GM12878 (cell line): ENCODE data around the gene ARHGAP9. TPM values are rescaled to one million over a fixed set of nuclear protein-coding genes. Genes with fewer than 3 reads are reported as not detected.

Experiments used
- ATAC-seq: fragments of 200-7000 bp; cut with Tn5 transposase; 3 replicates; pipeline ENCODE4 v1.9.1; 2020; ENCODE audit warnings: mild to moderate bottlenecking, moderate library complexity
- BruUV-seq: library from RNA; stranded (reverse); fragments of 400-500 nt; replicated peaks from 2 replicates; lab custom pipeline; 2021; lab: Mats Ljungman, UMichigan
- CTCF ChIA-PET: fragments of 300-600 bp; sonication (Branson Sonifier 250); formaldehyde crosslinking; extraction: SDS; loops from one replicate; lab custom pipeline; 2021; ENCODE audit warnings: inconsistent platforms; lab: Yijun Ruan, JAX
- POLR2A ChIA-PET: fragments of 350-600 bp; formaldehyde crosslinking; extraction: SDS; loops from one replicate; lab custom pipeline; 2021; ENCODE audit warnings: inconsistent platforms; lab: Charles Lee
- RAD21 ChIA-PET: fragments of 300-600 bp; sonication (Branson Sonifier 250); formaldehyde crosslinking; loops from one replicate; lab custom pipeline; 2023; ENCODE audit warnings: antibody characterized with exemption; ENCODE audit not compliant: unreplicated experiment; lab: Charles Lee
- SMC1A ChIA-PET: fragments of 300-600 bp; sonication (Branson Sonifier 250); formaldehyde crosslinking; loops from one replicate; lab custom pipeline; 2023; ENCODE audit not compliant: unreplicated experiment, uncharacterized antibody; lab: Charles Lee
- DNase-seq: peaks from one replicate; pipeline ENCODE4 v3.0.0-alpha.2; 2011; ENCODE audit warnings: low read depth, low spot score
- FAIRE-seq: peaks from 3 replicates; lab custom pipeline; 2011; peaks lifted over from hg19 to GRCh38; lab: Jason Lieb, UNC
- H2AFZ ChIP-seq: 2 replicates; pipeline ENCODE4 v1.6.0; 2011; ENCODE audit warnings: low read depth, low read length, control low read depth; ENCODE audit not compliant: control insufficient read depth
- H3K27ac ChIP-seq: 2 replicates; pipeline ENCODE4 v1.5.1; 2011; ENCODE audit warnings: control low read depth; ENCODE audit not compliant: control insufficient read depth, insufficient read depth
- H3K27me3 ChIP-seq, 2 experiments: replicated peaks in 1 of 2; 2 replicates each; pipeline versions ENCODE4 v1.6.0 to v1.6.1; 2011; ENCODE audit warnings: low read length in 1 of 2; ENCODE audit not compliant: control insufficient read depth in 2 of 2, insufficient read depth in 2 of 2
- H3K36me3 ChIP-seq, 2 experiments: 2 replicates each; pipeline ENCODE4 v1.5.1; 2011; ENCODE audit warnings: low read length in 1 of 2; ENCODE audit not compliant: control insufficient read depth in 2 of 2, insufficient read depth in 2 of 2
- H3K4me1 ChIP-seq: 2 replicates; pipeline ENCODE4 v1.6.1; 2011; ENCODE audit warnings: mild to moderate bottlenecking, low read length, moderate library complexity, mixed read lengths; ENCODE audit not compliant: control insufficient read depth, insufficient read depth
- H3K4me2 ChIP-seq: 2 replicates; pipeline ENCODE4 v1.6.0; 2011; ENCODE audit warnings: control low read depth; ENCODE audit not compliant: control insufficient read depth, insufficient read depth
- H3K4me3 ChIP-seq: fragments of 200-600 bp; sonication (generic); 2 replicates; pipeline ENCODE4 v1.5.1; 2016
- H3K79me2 ChIP-seq: 2 replicates; pipeline ENCODE4 v1.6.0; 2011; ENCODE audit warnings: low read length; ENCODE audit not compliant: control insufficient read depth, insufficient read depth
- H3K9ac ChIP-seq: 2 replicates; pipeline ENCODE4 v1.8.0; 2011; ENCODE audit warnings: low read length, control low read depth, mixed read lengths; ENCODE audit not compliant: control insufficient read depth, insufficient read depth
- H3K9me3 ChIP-seq: replicated peaks from 3 replicates; pipeline ENCODE4 v1.5.1; 2011; ENCODE audit warnings: mild to moderate bottlenecking, low read length; ENCODE audit not compliant: control insufficient read depth, insufficient read depth
- H4K20me1 ChIP-seq: 2 replicates; pipeline ENCODE4 v1.6.0; 2011; ENCODE audit not compliant: control insufficient read depth, insufficient read depth
- ASH2L ChIP-seq: fragments of 300-600, 200-600 bp; sonication (generic); IDR thresholded peaks from 2 replicates; pipeline ENCODE4 v1.6.1; 2017; ENCODE audit warnings: low read depth, mild to moderate bottlenecking, borderline replicate concordance
- BACH1 ChIP-seq: fragments of 450-650 bp; IDR thresholded peaks from 2 replicates; pipeline ENCODE4 v1.6.1; 2017; ENCODE audit warnings: mild to moderate bottlenecking, borderline replicate concordance
- BCL11A ChIP-seq: IDR thresholded peaks from 2 replicates; pipeline ENCODE4 v1.6.1; 2011; ENCODE audit warnings: low read depth, low read length
- CREB1 ChIP-seq: IDR thresholded peaks from 2 replicates; pipeline ENCODE4 v1.6.1; 2012; ENCODE audit warnings: low read depth, mild to moderate bottlenecking, inconsistent platforms
- CREM ChIP-seq: IDR thresholded peaks from 2 replicates; pipeline ENCODE4 v1.6.1; 2014; ENCODE audit warnings: antibody characterized with exemption, low read depth
- EZH2 ChIP-seq: IDR thresholded peaks from 2 replicates; pipeline ENCODE4 v1.6.1; 2012; ENCODE audit warnings: low read depth, mild to moderate bottlenecking, control low read depth, inconsistent platforms, low read length, borderline replicate concordance; ENCODE audit not compliant: control insufficient read depth
- FOXK2 ChIP-seq: fragments of 450-650 bp; IDR thresholded peaks from 2 replicates; pipeline ENCODE4 v1.6.1; 2017; ENCODE audit warnings: mild to moderate bottlenecking, moderate library complexity
- KLF5 ChIP-seq: fragments of 450-650 bp; IDR thresholded peaks from 2 replicates; pipeline ENCODE4 v1.6.1; 2014; ENCODE audit warnings: mild to moderate bottlenecking; ENCODE audit not compliant: partially characterized antibody
- MTA2 ChIP-seq: fragments of 450-650 bp; IDR thresholded peaks from 2 replicates; pipeline ENCODE4 v1.6.1; 2016; ENCODE audit warnings: low read depth, mild to moderate bottlenecking, moderate library complexity
- NR2C2 ChIP-seq: IDR thresholded peaks from 2 replicates; pipeline ENCODE4 v1.6.1; 2011; ENCODE audit warnings: borderline replicate concordance, low read depth; ENCODE audit not compliant: control insufficient read depth, insufficient read length
- RCOR1 ChIP-seq: conservative IDR thresholded peaks from 2 replicates; pipeline ENCODE4 v1.6.1; 2012; ENCODE audit warnings: low read depth, low read length, improper control_type of control experiment
- SP1 ChIP-seq: IDR thresholded peaks from one replicate; pipeline ENCODE4 v1.6.1; 2011; ENCODE audit warnings: low read depth, low read length
- TARDBP ChIP-seq: IDR thresholded peaks from 2 replicates; pipeline ENCODE4 v1.6.1; 2016; ENCODE audit warnings: borderline replicate concordance
- ZNF24 ChIP-seq: fragments of 450-650 bp; IDR thresholded peaks from 2 replicates; pipeline ENCODE4 v1.6.1; 2017; ENCODE audit warnings: antibody characterized with exemption, mild to moderate bottlenecking
- ZSCAN29 ChIP-seq: fragments of 450-650 bp; IDR thresholded peaks from 2 replicates; pipeline ENCODE4 v1.6.1; 2017; ENCODE audit warnings: mild to moderate bottlenecking, moderate library complexity
- WGBS: methylation state at CpG from one replicate; pipeline ENCODE4 v1.1.6; 2016; ENCODE audit warnings: low lambda C conversion rate; ENCODE audit not compliant: insufficient replicate concordance, insufficient coverage; ENCODE audit errors: missing lambda C conversion rate; 5-methylcytosine and 5-hydroxymethylcytosine counted together
- in situ Hi-C: fragments of 300-500 bp; cut with MboI; formaldehyde crosslinking; loops from 9 replicates; pipeline ENCODE4 v1.14.3; 2018; ENCODE audit warnings: mixed read lengths
- intact Hi-C: fragments of 100-400 bp; cut with micrococcal nuclease; formaldehyde crosslinking; loops from one replicate; pipeline ENCODE4 v1.14.2; 2022; ENCODE audit not compliant: unreplicated experiment
- polyA plus RNA-seq, 11 experiments: library from polyadenylated mRNA; depleted of rRNA in 4 of 11; unstranded in 6 of 11; stranded (reverse) in 5 of 11; fragments of >200 nt; fragmentation: Nextera tagmentation in 4 of 11; fragmentation: Illumina TruSeq in 1 of 11; extraction: Ambion mirVana in 4 of 11; extraction: Trizol in 1 of 11; gene quantifications; 1 replicate in 1 of 11; 2 replicates in 10 of 11; pipeline versions ENCODE4 v1.2.1 to v1.2.3, GENCODE V29; 2011 to 2016; ENCODE audit warnings: inconsistent platforms in 2 of 11, missing spikeins in 2 of 11, low read depth in 1 of 11
- total RNA-seq, 4 experiments: library from RNA; depleted of rRNA in 3 of 4; stranded (reverse); fragments of >200 nt in 3 of 4; fragmentation: Illumina TruSeq in 1 of 4; extraction: Trizol in 1 of 4; gene quantifications; 2 replicates each; pipeline versions ENCODE4 v1.2.1 to v1.2.3, GENCODE V29; 2013 to 2021
- TF ChIP-seq, protein P1 (sequence below): fragments of 150-350 bp; IDR thresholded peaks from 2 replicates; pipeline ENCODE4 v1.6.1; 2014; ENCODE audit warnings: mild to moderate bottlenecking, low read depth, low read length
- TF ChIP-seq, protein P2 (sequence below): fragments of 450-650 bp; IDR thresholded peaks from 2 replicates; pipeline ENCODE4 v1.6.1; 2016; ENCODE audit warnings: mild to moderate bottlenecking
- TF ChIP-seq, protein P3 (sequence below): fragments of 450-650 bp; IDR thresholded peaks from 2 replicates; pipeline ENCODE4 v1.6.1; 2017; ENCODE audit warnings: mild to moderate bottlenecking

Gene ARHGAP9
- total and polyA plus RNA-seq, 10 of the 15 experiments (the other 5 are each of a cell fraction or from before 2014, with no cell fraction given): 19.5 to 102 (median 76.8) TPM

DNA sequence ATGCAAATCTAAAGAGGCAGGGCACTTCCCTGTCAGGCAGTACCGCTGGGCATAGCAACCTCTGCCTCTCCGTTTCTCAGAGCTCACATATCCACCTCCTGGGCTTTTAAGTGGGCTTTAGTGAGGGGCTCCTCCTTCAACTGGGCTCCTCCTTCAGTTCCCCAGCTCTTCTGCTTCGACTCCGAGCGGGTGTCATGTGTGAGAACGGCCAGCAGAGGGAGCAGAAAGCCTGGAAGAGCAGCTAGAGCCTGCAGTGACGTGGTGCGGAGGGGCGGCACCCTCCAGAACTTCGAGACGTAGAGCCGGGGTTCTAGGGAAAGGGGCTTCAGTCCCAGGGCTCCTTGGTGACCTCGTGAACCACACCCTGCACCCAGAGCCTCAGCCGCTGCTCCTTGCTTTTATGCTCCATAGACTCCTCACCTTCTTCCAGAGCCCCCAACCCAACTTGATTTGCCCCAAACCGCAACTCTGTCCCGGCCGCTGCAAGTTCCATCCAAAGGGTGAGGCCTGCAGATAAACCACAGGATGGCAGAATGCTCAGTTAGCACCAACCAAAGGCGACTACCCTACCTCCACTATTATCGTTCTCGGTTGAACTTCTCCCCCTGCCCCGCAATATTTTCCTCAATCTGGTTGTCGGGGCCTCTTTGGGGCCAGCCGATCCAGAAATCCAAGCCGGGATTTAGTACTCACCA is 20.5 kb downstream of the ARHGAP9 start:
- peaks cover 36% of the 10 kb centered on the region for H3K4me1 ChIP-seq
- BruUV-seq: no TSS peak
- 0 out of 4 replicates have a peak, but pooled peaks cover 0 to 4% of the 10 kb centered on the region in 2 experiments for H3K27me3 ChIP-seq
- H3K4me3 ChIP-seq: peak overlapping the region; percentile 85
- in situ Hi-C loops: loop anchor here (5.0 to 10.0 kb wide), 2 partner anchors 144 to 197 kb away; no protein-coding TSS in a partner anchor
- WGBS: 1% methylated on average over 24 of the region's 24 CpGs
- DNase-seq (peak; percentile 80), ATAC-seq (peak; percentile 69), FAIRE-seq (peak; percentile 92)
- H4K20me1 ChIP-seq: 0 out of 2 replicates have a peak, but pooled peaks cover 2% of the 10 kb centered on the region
- RAD21 ChIA-PET: interaction anchor here (0.5 to 2.6 kb wide), 33 partner anchors 11 to 1642 kb away, joined by 3 to 22 read pairs (median 4); partner anchors contain the start of genes ARHGAP9, CTDSP2, DCTN2 and DDIT3
- peak overlapping the region; percentile 97 for H2AFZ ChIP-seq
- H3K9ac ChIP-seq: peak overlapping the region; percentile 71
- no peaks in the 10 kb centered on the region for H3K9me3 ChIP-seq
- H3K27ac ChIP-seq: peak overlapping the region; percentile 79
- POLR2A ChIA-PET: interaction anchor here (0.7 to 1.8 kb wide), 14 partner anchors 9 to 230 kb away, joined by 3 to 11 read pairs (median 4); partner anchors contain the start of genes DDIT3 and SHMT2
- intact Hi-C loops: loop anchor here (5.0 kb wide), 1 partner anchor 163 kb away; no protein-coding TSS in a partner anchor
- CTCF ChIA-PET: interaction anchor here (0.6 to 11.0 kb wide), 63 partner anchors 10 to 447 kb away, joined by 3 to 540 read pairs (median 5); partner anchors contain the start of genes ARHGAP9, B4GALNT1, DCTN2 and DDIT3
- peak overlapping the region; percentile 99 for H3K4me2 ChIP-seq
- H3K79me2 ChIP-seq: no peaks in the 10 kb centered on the region
- no peaks in the 10 kb centered on the region for H3K36me3 ChIP-seq
- SMC1A ChIA-PET: interaction anchor here (0.6 to 2.6 kb wide), 33 partner anchors 9 to 322 kb away, joined by 3 to 20 read pairs (median 5); partner anchors contain the start of genes ARHGAP9, DCTN2, INHBC and MBD6
- TF ChIP-seq NR2C2: no peak
- TF ChIP-seq CREB1: peak; percentile 89
- no peak for TF ChIP-seq KLF5
- TF ChIP-seq CREM: peak; percentile 87
- TF ChIP-seq RCOR1: 0 out of 2 replicates have a peak, but pooled peaks have one; percentile 74
- no peak for TF ChIP-seq ZNF24
- TF ChIP-seq, protein P1, sequence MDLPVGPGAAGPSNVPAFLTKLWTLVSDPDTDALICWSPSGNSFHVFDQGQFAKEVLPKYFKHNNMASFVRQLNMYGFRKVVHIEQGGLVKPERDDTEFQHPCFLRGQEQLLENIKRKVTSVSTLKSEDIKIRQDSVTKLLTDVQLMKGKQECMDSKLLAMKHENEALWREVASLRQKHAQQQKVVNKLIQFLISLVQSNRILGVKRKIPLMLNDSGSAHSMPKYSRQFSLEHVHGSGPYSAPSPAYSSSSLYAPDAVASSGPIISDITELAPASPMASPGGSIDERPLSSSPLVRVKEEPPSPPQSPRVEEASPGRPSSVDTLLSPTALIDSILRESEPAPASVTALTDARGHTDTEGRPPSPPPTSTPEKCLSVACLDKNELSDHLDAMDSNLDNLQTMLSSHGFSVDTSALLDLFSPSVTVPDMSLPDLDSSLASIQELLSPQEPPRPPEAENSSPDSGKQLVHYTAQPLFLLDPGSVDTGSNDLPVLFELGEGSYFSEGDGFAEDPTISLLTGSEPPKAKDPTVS: no peak
- TF ChIP-seq, protein P2, sequence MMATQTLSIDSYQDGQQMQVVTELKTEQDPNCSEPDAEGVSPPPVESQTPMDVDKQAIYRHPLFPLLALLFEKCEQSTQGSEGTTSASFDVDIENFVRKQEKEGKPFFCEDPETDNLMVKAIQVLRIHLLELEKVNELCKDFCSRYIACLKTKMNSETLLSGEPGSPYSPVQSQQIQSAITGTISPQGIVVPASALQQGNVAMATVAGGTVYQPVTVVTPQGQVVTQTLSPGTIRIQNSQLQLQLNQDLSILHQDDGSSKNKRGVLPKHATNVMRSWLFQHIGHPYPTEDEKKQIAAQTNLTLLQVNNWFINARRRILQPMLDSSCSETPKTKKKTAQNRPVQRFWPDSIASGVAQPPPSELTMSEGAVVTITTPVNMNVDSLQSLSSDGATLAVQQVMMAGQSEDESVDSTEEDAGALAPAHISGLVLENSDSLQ: peak; percentile 31; the same call in 1 of the 2 replicates
- peak; percentile 85 for TF ChIP-seq ZSCAN29
- no peak for TF ChIP-seq BACH1
- TF ChIP-seq BCL11A: no peak
- no peak for TF ChIP-seq FOXK2
- no peak for TF ChIP-seq EZH2
- no peak for TF ChIP-seq ASH2L
- TF ChIP-seq, protein P3, sequence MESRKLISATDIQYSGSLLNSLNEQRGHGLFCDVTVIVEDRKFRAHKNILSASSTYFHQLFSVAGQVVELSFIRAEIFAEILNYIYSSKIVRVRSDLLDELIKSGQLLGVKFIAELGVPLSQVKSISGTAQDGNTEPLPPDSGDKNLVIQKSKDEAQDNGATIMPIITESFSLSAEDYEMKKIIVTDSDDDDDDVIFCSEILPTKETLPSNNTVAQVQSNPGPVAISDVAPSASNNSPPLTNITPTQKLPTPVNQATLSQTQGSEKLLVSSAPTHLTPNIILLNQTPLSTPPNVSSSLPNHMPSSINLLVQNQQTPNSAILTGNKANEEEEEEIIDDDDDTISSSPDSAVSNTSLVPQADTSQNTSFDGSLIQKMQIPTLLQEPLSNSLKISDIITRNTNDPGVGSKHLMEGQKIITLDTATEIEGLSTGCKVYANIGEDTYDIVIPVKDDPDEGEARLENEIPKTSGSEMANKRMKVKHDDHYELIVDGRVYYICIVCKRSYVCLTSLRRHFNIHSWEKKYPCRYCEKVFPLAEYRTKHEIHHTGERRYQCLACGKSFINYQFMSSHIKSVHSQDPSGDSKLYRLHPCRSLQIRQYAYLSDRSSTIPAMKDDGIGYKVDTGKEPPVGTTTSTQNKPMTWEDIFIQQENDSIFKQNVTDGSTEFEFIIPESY: no peak
- 0 out of 2 replicates have a peak, but pooled peaks have one; percentile 27 for TF ChIP-seq TARDBP
- peak; percentile 88 for TF ChIP-seq SP1
- no peak; the same call in 1 of the 2 replicates for TF ChIP-seq MTA2
